ENCODE measurements around the gene ZBTB20. TPM values are rescaled to one million over a fixed set of nuclear protein-coding genes. Genes with fewer than 3 reads are reported as not detected.
"Not testable (repeated sequence)": the region's sequence is repeated elsewhere in the genome, so short reads cannot be mapped to it uniquely, and the experiment has no call there.

Gene ZBTB20
- total RNA-seq, 1 donor from 2014 or later = 27.5 TPM

GRCh38 chr3:114824014-114824413, 323.1 kb downstream of the ZBTB20 start:
- H3K27me3 Mint-ChIP-seq (ENCODE audit: unreplicated experiment) = no peaks in the 10 kb centered on the region
- no peaks in the 10 kb centered on the region for H3K36me3 Mint-ChIP-seq (ENCODE audit: unreplicated experiment)
- H3K27ac Mint-ChIP-seq (ENCODE audit: unreplicated experiment) = no peak overlapping the region
- no peak overlapping the region for H3K4me3 Mint-ChIP-seq (ENCODE audit: unreplicated experiment)
- H3K4me1 Mint-ChIP-seq (ENCODE audit: low read depth, unreplicated experiment) = peaks cover 7% of the 10 kb centered on the region
- DNase-seq = no peak
- H3K9me3 Mint-ChIP-seq (ENCODE audit: unreplicated experiment) = no peaks in the 10 kb centered on the region
- no peak for TF ChIP-seq CTCF (IDR thresholded peaks at IDR 0.05; ENCODE audit: partially characterized antibody, unreplicated experiment)

- Mint-ChIP-seq H3K36me3 (ENCODE audit: unreplicated experiment) (no peaks in the 10 kb centered on the region), H3K27ac (ENCODE audit: unreplicated experiment) (no peak overlapping the region), H3K4me3 (ENCODE audit: unreplicated experiment) (no peak overlapping the region), H3K27me3 (ENCODE audit: unreplicated experiment) (no peaks in the 10 kb centered on the region), H3K9me3 (ENCODE audit: unreplicated experiment) (no peaks in the 10 kb centered on the region), H3K4me1 (ENCODE audit: low read depth, unreplicated experiment) (peaks cover 7% of the 10 kb centered on the region)
- TF ChIP-seq CTCF (IDR thresholded peaks at IDR 0.05; ENCODE audit: partially characterized antibody, unreplicated experiment) = no peak
- DNase-seq = no peak
Observed at GRCh38 chr3:114823061-114823460, 324.0 kb downstream of the ZBTB20 start.

- Mint-ChIP-seq H3K9me3 (ENCODE audit: unreplicated experiment) (peaks cover 2% of the 10 kb centered on the region), H3K27me3 (ENCODE audit: unreplicated experiment) (no peaks in the 10 kb centered on the region), H3K4me3 (ENCODE audit: unreplicated experiment) (no peak overlapping the region), H3K27ac (ENCODE audit: unreplicated experiment) (no peak overlapping the region), H3K4me1 (ENCODE audit: low read depth, unreplicated experiment) (peaks cover 4% of the 10 kb centered on the region), H3K36me3 (ENCODE audit: unreplicated experiment) (peaks cover 3% of the 10 kb centered on the region)
- DNase-seq = no peak
- TF ChIP-seq CTCF (IDR thresholded peaks at IDR 0.05; ENCODE audit: partially characterized antibody, unreplicated experiment) = no peak
Observed at GRCh38 chr3:114816052-114816451, 331.0 kb downstream of the ZBTB20 start.

GRCh38 chr3:114812541-114813238, 334.4 kb downstream of the ZBTB20 start:
- H3K27me3 Mint-ChIP-seq (ENCODE audit: unreplicated experiment); H3K4me1 Mint-ChIP-seq (ENCODE audit: low read depth, unreplicated experiment); DNase-seq; H3K27ac Mint-ChIP-seq (ENCODE audit: unreplicated experiment); H3K36me3 Mint-ChIP-seq (ENCODE audit: unreplicated experiment); H3K9me3 Mint-ChIP-seq (ENCODE audit: unreplicated experiment); H3K4me3 Mint-ChIP-seq (ENCODE audit: unreplicated experiment): not testable (repeated sequence)

GRCh38 chr3:114809668-114810413, 337.2 kb downstream of the ZBTB20 start:
- Mint-ChIP-seq H3K4me3 (ENCODE audit: unreplicated experiment) (no peak overlapping the region), H3K36me3 (ENCODE audit: unreplicated experiment) (peaks cover 3% of the 10 kb centered on the region), H3K27ac (ENCODE audit: unreplicated experiment) (no peak overlapping the region), H3K9me3 (ENCODE audit: unreplicated experiment) (peaks cover 2% of the 10 kb centered on the region), H3K27me3 (ENCODE audit: unreplicated experiment) (no peaks in the 10 kb centered on the region), H3K4me1 (ENCODE audit: low read depth, unreplicated experiment) (peaks cover 2% of the 10 kb centered on the region)
- no peak for TF ChIP-seq CTCF (IDR thresholded peaks at IDR 0.05; ENCODE audit: partially characterized antibody, unreplicated experiment)
- no peak for DNase-seq
